KOPT-K1 (cell line): ENCODE results near the gene TSPAN9.

ENCODE experiments used
- H3K27ac ChIP-seq: fragments of 200-600 bp; sonication (generic); 2 replicates; pipeline ENCODE4 v1.5.1; 2016; ENCODE audit warnings: antibody characterized with exemption, mild to moderate bottlenecking, low read depth, low read length; ENCODE audit not compliant: poor library complexity, severe bottlenecking
- H3K36me3 ChIP-seq: fragments of 200-600 bp; sonication (generic); 2 replicates; pipeline ENCODE4 v1.5.1; 2017; ENCODE audit warnings: antibody characterized with exemption, mild to moderate bottlenecking, low read length, moderate library complexity; ENCODE audit not compliant: insufficient read depth
- H3K9me3 ChIP-seq: fragments of 200-600 bp; sonication (generic); 2 replicates; pipeline ENCODE4 v1.5.1; 2017; ENCODE audit warnings: antibody characterized with exemption, low read length, mild to moderate bottlenecking; ENCODE audit not compliant: insufficient read depth, poor library complexity, severe bottlenecking

The TSPAN9 gene

GRCh38 chr12:3250576-3250975, 173.4 kb downstream of the TSPAN9 start:
- Histone ChIP-seq H3K9me3 (no peaks in the 10 kb centered on the region), H3K36me3 (no peaks in the 10 kb centered on the region), H3K27ac (no peak overlapping the region)

GRCh38 chr12:3251067-3251466, 173.9 kb downstream of the TSPAN9 start:
- Histone ChIP-seq H3K27ac (no peak overlapping the region), H3K9me3 (no peaks in the 10 kb centered on the region), H3K36me3 (no peaks in the 10 kb centered on the region)

GRCh38 chr12:3251691-3252090, 174.5 kb downstream of the TSPAN9 start:
- Histone ChIP-seq H3K9me3 (no peaks in the 10 kb centered on the region), H3K36me3 (no peaks in the 10 kb centered on the region), H3K27ac (no peak overlapping the region)

GRCh38 chr12:3252450-3252891, 175.3 kb downstream of the TSPAN9 start:
- Histone ChIP-seq H3K36me3 (no peaks in the 10 kb centered on the region), H3K27ac (no peak overlapping the region), H3K9me3 (no peaks in the 10 kb centered on the region)

GRCh38 chr12:3253682-3254275, 176.6 kb downstream of the TSPAN9 start:
- no peaks in the 10 kb centered on the region for H3K36me3 ChIP-seq
- no peaks in the 10 kb centered on the region for H3K9me3 ChIP-seq
- no peak overlapping the region for H3K27ac ChIP-seq

- H3K27ac ChIP-seq, result no peak overlapping the region
- H3K9me3 ChIP-seq, result no peaks in the 10 kb centered on the region
- H3K36me3 ChIP-seq, result no peaks in the 10 kb centered on the region
Measured at GRCh38 chr12:3255057-3255456, 177.9 kb downstream of the TSPAN9 start.

- Histone ChIP-seq H3K9me3 (no peaks in the 10 kb centered on the region), H3K36me3 (no peaks in the 10 kb centered on the region), H3K27ac (no peak overlapping the region)
Measured at GRCh38 chr12:3256103-3256631, 179.0 kb downstream of the TSPAN9 start.

GRCh38 chr12:3257411-3257810, 180.2 kb downstream of the TSPAN9 start:
- H3K9me3 ChIP-seq, result no peaks in the 10 kb centered on the region
- no peaks in the 10 kb centered on the region for H3K36me3 ChIP-seq
- no peak overlapping the region for H3K27ac ChIP-seq

- H3K36me3 ChIP-seq, result no peaks in the 10 kb centered on the region
- no peak overlapping the region for H3K27ac ChIP-seq
- H3K9me3 ChIP-seq, result no peaks in the 10 kb centered on the region
Measured at GRCh38 chr12:3259973-3260372, 182.8 kb downstream of the TSPAN9 start.

GRCh38 chr12:3261782-3262359, 184.7 kb downstream of the TSPAN9 start:
- no peaks in the 10 kb centered on the region for H3K9me3 ChIP-seq
- H3K27ac ChIP-seq, result no peak overlapping the region
- no peaks in the 10 kb centered on the region for H3K36me3 ChIP-seq

GRCh38 chr12:3262470-3262869, 185.3 kb downstream of the TSPAN9 start:
- Histone ChIP-seq H3K36me3 (no peaks in the 10 kb centered on the region), H3K9me3 (no peaks in the 10 kb centered on the region), H3K27ac (no peak overlapping the region)

GRCh38 chr12:3263282-3263681, 186.1 kb downstream of the TSPAN9 start:
- Histone ChIP-seq H3K27ac (no peak overlapping the region), H3K9me3 (no peaks in the 10 kb centered on the region), H3K36me3 (no peaks in the 10 kb centered on the region)

GRCh38 chr12:3263939-3264922, 187.1 kb downstream of the TSPAN9 start:
- no peaks in the 10 kb centered on the region for H3K36me3 ChIP-seq
- H3K27ac ChIP-seq, result no peak overlapping the region
- H3K9me3 ChIP-seq, result no peaks in the 10 kb centered on the region

- no peak overlapping the region for H3K27ac ChIP-seq
- H3K9me3 ChIP-seq, result no peaks in the 10 kb centered on the region
- no peaks in the 10 kb centered on the region for H3K36me3 ChIP-seq
Measured at GRCh38 chr12:3265406-3265805, 188.2 kb downstream of the TSPAN9 start.

GRCh38 chr12:3266638-3267037, 189.5 kb downstream of the TSPAN9 start:
- Histone ChIP-seq H3K9me3 (no peaks in the 10 kb centered on the region), H3K36me3 (no peaks in the 10 kb centered on the region), H3K27ac (no peak overlapping the region)
